ENCODE data around the gene ZBTB8OS. TPM values are rescaled to one million over a fixed set of nuclear protein-coding genes. Genes with fewer than 3 reads are reported as not detected.
A peak's percentile ranks its signal among the peaks of the same experiment; 100 is the strongest.

The ZBTB8OS gene
- total RNA-seq, 1 experiment from 2014 or later: 60.5 TPM

- H3K36me3 Mint-ChIP-seq: peaks cover 58% of the 10 kb centered on the region
- DNase-seq (ENCODE audit: low spot score): no peak
- no peak; the same call in 1 of the 2 replicates for ATAC-seq
- TF ChIP-seq ZMAT4 (CRISPR knock-in tag; IDR thresholded peaks at IDR 0.05) (no peak), TEAD1 (CRISPR knock-in tag; IDR thresholded peaks at IDR 0.05) (peak; percentile 13), MYBL2 (CRISPR knock-in tag; IDR thresholded peaks at IDR 0.05) (0 out of 2 replicates have a peak, but pooled peaks have one; percentile 4), KAT7 (CRISPR knock-in tag; IDR thresholded peaks at IDR 0.05; ENCODE audit: borderline replicate concordance) (peak; percentile 25; the same call in 1 of the 2 replicates), ZBTB43 (CRISPR knock-in tag; IDR thresholded peaks at IDR 0.05) (0 out of 2 replicates have a peak, but pooled peaks have one; percentile 22), ZNF263 (CRISPR knock-in tag; IDR thresholded peaks at IDR 0.05; ENCODE audit: low read depth) (0 out of 2 replicates have a peak, but pooled peaks have one; percentile 43), NR2C2 (CRISPR knock-in tag; IDR thresholded peaks at IDR 0.05) (no peak), HMGXB4 (CRISPR knock-in tag; IDR thresholded peaks at IDR 0.05) (0 out of 2 replicates have a peak, but pooled peaks have one; percentile 43), ZNF219 (CRISPR knock-in tag; IDR thresholded peaks at IDR 0.05; ENCODE audit: borderline replicate concordance) (0 out of 2 replicates have a peak, but pooled peaks have one; percentile 55)
- H3K4me1 Mint-ChIP-seq: peaks cover 33% of the 10 kb centered on the region
- ChIA-PET CTCF (interaction anchor here (0.7 to 2.7 kb wide), 13 partner anchors 9 to 257 kb away, joined by 3 to 21 read pairs (median 4); partner anchors contain the start of gene BSDC1), POLR2A (interaction anchor here (0.7 to 2.2 kb wide), 14 partner anchors 9 to 316 kb away, joined by 3 to 13 read pairs (median 4); partner anchors contain the start of genes BSDC1 and MARCKSL1)
- peaks cover 8% of the 10 kb centered on the region for H3K9me3 Mint-ChIP-seq
- H3K27ac Mint-ChIP-seq: peak overlapping the region; percentile 97
- peak overlapping the region; percentile 99 for H3K4me3 Mint-ChIP-seq
- H3K27me3 Mint-ChIP-seq (ENCODE audit: low read depth): no peaks in the 10 kb centered on the region; the same call in 1 of the 2 replicates
Measured at GRCh38 chr1:32651461-32652073, 1.2 kb upstream of the ZBTB8OS start.

GRCh38 chr1:32650752-32651460, 556 bp upstream of the ZBTB8OS start, which contains the start of gene RBBP4:
Gene RBBP4 (plus strand): TSS chr1:32651208. CDS start chr1:32651307, 99 bp downstream.
- H3K36me3 Mint-ChIP-seq: peaks cover 54% of the 10 kb centered on the region
- H3K4me3 Mint-ChIP-seq: peak within 1 kb of the TSS; percentile 99
- H3K27me3 Mint-ChIP-seq (ENCODE audit: low read depth): no peaks in the 10 kb centered on the region; the same call in 1 of the 2 replicates
- POLR2A ChIA-PET: interaction anchor here (0.6 to 2.2 kb wide), 18 partner anchors 9 to 578 kb away, joined by 3 to 13 read pairs (median 4); partner anchors contain the start of genes BSDC1, MARCKSL1, TMEM39B and ZBTB8A
- ATAC-seq (peak; percentile 93), DNase-seq (ENCODE audit: low spot score) (peak; percentile 98)
- CTCF ChIA-PET: interaction anchor here (0.5 to 2.7 kb wide), 15 partner anchors 9 to 541 kb away, joined by 3 to 21 read pairs (median 4); partner anchors contain the start of gene BSDC1
- peak within 1 kb of the TSS; percentile 100 for H3K27ac Mint-ChIP-seq
- H3K9me3 Mint-ChIP-seq: peaks cover 8% of the 10 kb centered on the region
- peaks cover 33% of the 10 kb centered on the region for H3K4me1 Mint-ChIP-seq
- TF ChIP-seq ARID4B (CRISPR knock-in tag; IDR thresholded peaks at IDR 0.05; ENCODE audit: borderline replicate concordance) (peak; percentile 84), CREB1 (CRISPR knock-in tag; IDR thresholded peaks at IDR 0.05) (peak; percentile 81; the same call in 1 of the 2 replicates), SMAD4 (CRISPR knock-in tag; IDR thresholded peaks at IDR 0.05) (0 out of 2 replicates have a peak, but pooled peaks have one; percentile 70), ZNF317 (CRISPR knock-in tag; IDR thresholded peaks at IDR 0.05; ENCODE audit: borderline replicate concordance, low read depth) (no peak), ZNF512 (CRISPR knock-in tag; IDR thresholded peaks at IDR 0.05; ENCODE audit: borderline replicate concordance) (0 out of 2 replicates have a peak, but pooled peaks have one; percentile 35), USF1 (CRISPR knock-in tag; IDR thresholded peaks at IDR 0.05) (peak; percentile 94), FOXJ3 (CRISPR knock-in tag; IDR thresholded peaks at IDR 0.05; ENCODE audit: borderline replicate concordance) (no peak)
